Transverse colon (tissue), 4 donors: ENCODE results near the gene SLC37A1. TPM values are rescaled to one million over a fixed set of nuclear protein-coding genes. Genes with fewer than 3 reads are reported as not detected.

Experiments
- DNase-seq: peaks from one replicate; pipeline ENCODE4 v3.0.0-alpha.2; 2019
- H3K27ac ChIP-seq, 4 donors: fragments of 200-600 bp; sonication (generic); 2 replicates each; pipeline ENCODE4 v1.5.1; 2016 to 2018; ENCODE audit warnings: inconsistent platforms in 4 of 4
- H3K27me3 ChIP-seq: fragments of 200-600 bp; sonication (generic); 2 replicates; pipeline ENCODE4 v1.5.1; 2017; ENCODE audit warnings: inconsistent platforms
- H3K36me3 ChIP-seq, 4 donors: fragments of 200-600 bp; sonication (generic); 2 replicates each; pipeline ENCODE4 v1.5.1; 2017 to 2019; ENCODE audit warnings: inconsistent platforms in 4 of 4
- H3K4me1 ChIP-seq, 4 donors: fragments of 200-600 bp; sonication (generic); 2 replicates each; pipeline ENCODE4 v1.5.1; 2017 to 2020; ENCODE audit warnings: inconsistent platforms in 4 of 4
- H3K4me3 ChIP-seq, 4 donors: fragments of 200-600 bp; sonication (generic); 1 replicate in 1 of 4; 2 replicates in 3 of 4; pipeline versions ENCODE4 v1.5.1 to v1.6.1; 2017 to 2019; ENCODE audit warnings: inconsistent platforms in 4 of 4
- H3K9me3 ChIP-seq, 2 donors: fragments of 200-600 bp; sonication (generic); 2 replicates each; pipeline ENCODE4 v1.5.1; 2017 to 2019; ENCODE audit warnings: inconsistent platforms in 2 of 2
- EP300 ChIP-seq: sonication (generic); formaldehyde crosslinking; IDR thresholded peaks from one replicate; pipeline ENCODE4 v1.6.1; 2017; ENCODE audit warnings: antibody characterized with exemption, low read depth
- POLR2A ChIP-seq: fragments of 450-650 bp; IDR thresholded peaks from one replicate; pipeline ENCODE4 v1.6.1; 2016; ENCODE audit warnings: antibody characterized with exemption, mild to moderate bottlenecking, moderate library complexity
- POLR2AphosphoS5 ChIP-seq, 3 donors: sonication (generic); formaldehyde crosslinking; IDR thresholded peaks; one replicate each; pipeline ENCODE4 v1.6.1; 2016; ENCODE audit warnings: antibody characterized with exemption in 3 of 3
- WGBS, 2 donors: methylation state at CpG; one replicate each; pipeline ENCODE4 v1.1.5; 2018; ENCODE audit warnings: low coverage in 1 of 2; 5-methylcytosine and 5-hydroxymethylcytosine counted together
- in situ Hi-C, 4 donors: fragments of 200-750 bp; cut with MboI; loops; one replicate each; pipeline versions ENCODE4 v1.15.0 to v1.15.1; 2017; ENCODE audit warnings: low sequenced_read_pairs in 3 of 4, low pct_ligation_motif_present in 1 of 4, low pct_unique_long_range_greater_than_20kb in 1 of 4
- intact Hi-C: fragments of 100-400 bp; cut with DNase I; formaldehyde crosslinking; loops from one replicate; pipeline ENCODE4 v1.15.1; 2023; ENCODE audit warnings: low total_unique reads
- total RNA-seq, 4 donors: library from RNA; depleted of rRNA; stranded (reverse); fragments of >200 nt; gene quantifications; one replicate each; pipeline ENCODE4 v1.1.0, GENCODE V29; 2016
- TF ChIP-seq, protein P1 (sequence below), 5 experiments: fragments of 200-600 bp in 3 of 5; fragments of 450-650 bp in 2 of 5; sonication (generic) in 3 of 5; IDR thresholded peaks; 1 replicate in 2 of 5; 2 replicates in 3 of 5; pipeline ENCODE4 v1.5.1; 2016 to 2017; ENCODE audit warnings: antibody characterized with exemption in 5 of 5, inconsistent platforms in 3 of 5, mild to moderate bottlenecking in 2 of 5, moderate library complexity in 1 of 5

Gene SLC37A1
- total RNA-seq, 4 donors from 2014 or later = 80.8 to 139 (median 117) TPM

DNA sequence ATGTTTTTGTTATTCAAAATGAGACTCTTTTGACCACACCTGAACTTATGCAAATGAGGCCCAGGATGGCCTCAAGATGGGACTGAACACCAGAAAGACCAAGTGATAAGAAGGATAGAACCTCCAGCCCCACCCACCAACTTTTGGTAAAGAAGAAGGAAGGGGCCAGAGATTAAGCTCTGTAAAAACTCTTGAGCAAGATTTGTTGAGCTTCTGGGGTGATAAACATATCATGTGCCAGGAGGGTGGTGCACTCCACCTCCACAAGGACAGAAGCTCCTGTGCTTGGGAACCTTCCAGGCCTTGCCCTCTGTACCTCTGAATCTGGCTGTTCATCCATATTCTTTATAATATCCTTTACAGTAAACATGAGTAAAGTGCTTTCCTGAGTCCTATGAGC, 22.9 kb upstream of the SLC37A1 start:
- Histone ChIP-seq H3K4me1 (peaks cover 5 to 35% (median 11%) of the 10 kb centered on the region in 4 donors), H3K9me3 (no peaks in the 10 kb centered on the region), H3K27me3 (no peaks in the 10 kb centered on the region), H3K4me3 (no peak overlapping the region), H3K36me3 (no peaks in the 10 kb centered on the region), H3K27ac (peak overlapping the region; percentile 35 to 61 (median 50))
- TF ChIP-seq POLR2A (no peak), POLR2AphosphoS5 (IDR thresholded peaks at IDR 0.05) (peak in 1 of 3 donors; percentile 40)
- intact Hi-C loops (no loop called here), in situ Hi-C loops (no loop called here)
- peak; percentile 63 for DNase-seq

DNA sequence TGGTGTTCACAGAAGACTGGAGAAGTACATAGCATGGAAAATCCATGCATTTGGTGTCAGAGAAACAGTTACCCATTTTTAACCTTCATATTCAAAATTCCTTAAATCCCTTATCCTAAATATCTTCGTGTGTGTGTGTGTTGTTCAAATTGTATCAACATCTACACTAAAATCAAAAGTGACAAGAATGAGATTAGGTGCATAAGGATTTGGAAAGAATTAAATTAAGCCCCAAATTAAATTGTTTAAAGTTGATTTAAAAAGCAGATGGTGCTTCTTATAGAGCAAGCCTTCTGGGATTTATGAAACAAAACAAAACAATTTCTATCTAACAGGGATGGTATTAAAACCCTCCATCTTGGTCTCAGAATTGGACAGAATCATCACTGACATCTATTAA, 22.3 kb upstream of the SLC37A1 start:
- intact Hi-C loops = no loop called here
- no peaks in the 10 kb centered on the region for H3K27me3 ChIP-seq
- no peak overlapping the region for H3K4me3 ChIP-seq
- in situ Hi-C loops = no loop called here
- H3K27ac ChIP-seq = peak overlapping the region; percentile 14 to 61 (median 43)
- WGBS, 2 donors = 45 to 65% methylated on average over 1 of the region's 1 CpG
- H3K9me3 ChIP-seq = no peaks in the 10 kb centered on the region
- no peaks in the 10 kb centered on the region for H3K36me3 ChIP-seq
- DNase-seq = no peak
- peaks cover 7 to 36% (median 13%) of the 10 kb centered on the region in 4 donors for H3K4me1 ChIP-seq
- TF ChIP-seq POLR2A (no peak), POLR2AphosphoS5 (IDR thresholded peaks at IDR 0.05) (no peak), EP300 (no peak)
- TF ChIP-seq, protein P1, sequence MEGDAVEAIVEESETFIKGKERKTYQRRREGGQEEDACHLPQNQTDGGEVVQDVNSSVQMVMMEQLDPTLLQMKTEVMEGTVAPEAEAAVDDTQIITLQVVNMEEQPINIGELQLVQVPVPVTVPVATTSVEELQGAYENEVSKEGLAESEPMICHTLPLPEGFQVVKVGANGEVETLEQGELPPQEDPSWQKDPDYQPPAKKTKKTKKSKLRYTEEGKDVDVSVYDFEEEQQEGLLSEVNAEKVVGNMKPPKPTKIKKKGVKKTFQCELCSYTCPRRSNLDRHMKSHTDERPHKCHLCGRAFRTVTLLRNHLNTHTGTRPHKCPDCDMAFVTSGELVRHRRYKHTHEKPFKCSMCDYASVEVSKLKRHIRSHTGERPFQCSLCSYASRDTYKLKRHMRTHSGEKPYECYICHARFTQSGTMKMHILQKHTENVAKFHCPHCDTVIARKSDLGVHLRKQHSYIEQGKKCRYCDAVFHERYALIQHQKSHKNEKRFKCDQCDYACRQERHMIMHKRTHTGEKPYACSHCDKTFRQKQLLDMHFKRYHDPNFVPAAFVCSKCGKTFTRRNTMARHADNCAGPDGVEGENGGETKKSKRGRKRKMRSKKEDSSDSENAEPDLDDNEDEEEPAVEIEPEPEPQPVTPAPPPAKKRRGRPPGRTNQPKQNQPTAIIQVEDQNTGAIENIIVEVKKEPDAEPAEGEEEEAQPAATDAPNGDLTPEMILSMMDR (IDR thresholded peaks at IDR 0.05) = no peak

DNA sequence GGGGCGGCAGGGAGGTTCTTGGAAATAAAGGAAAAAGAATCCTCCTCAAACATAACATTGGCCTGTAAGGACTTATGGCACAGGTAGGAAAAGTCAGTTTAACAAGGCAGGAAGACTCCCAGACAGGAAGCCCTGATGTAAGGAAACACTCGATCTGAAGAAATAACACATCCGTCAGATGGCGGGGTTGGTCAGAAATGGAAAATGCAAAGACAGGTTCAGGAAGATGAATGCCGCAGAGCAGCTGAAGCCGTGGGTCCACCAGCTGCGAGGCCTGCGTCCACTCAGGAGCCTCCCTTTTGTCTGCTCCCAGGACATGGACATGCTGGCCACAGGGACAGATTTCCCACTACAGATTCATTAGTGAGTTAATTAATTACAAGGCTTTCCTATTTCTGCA, 21.5 kb upstream of the SLC37A1 start:
- H3K4me3 ChIP-seq = no peak overlapping the region
- intact Hi-C loops = no loop called here
- no peak for DNase-seq
- in situ Hi-C loops = no loop called here
- peaks cover 7 to 43% (median 18%) of the 10 kb centered on the region in 4 donors for H3K4me1 ChIP-seq
- peak overlapping the region in 1 of 4 donors; percentile 86 for H3K27ac ChIP-seq
- no peak for TF ChIP-seq POLR2A
- TF ChIP-seq POLR2AphosphoS5 (IDR thresholded peaks at IDR 0.05) = no peak
- TF ChIP-seq EP300 = no peak
- TF ChIP-seq, protein P1 (IDR thresholded peaks at IDR 0.05) = no peak
- no peaks in the 10 kb centered on the region for H3K36me3 ChIP-seq
- no peaks in the 10 kb centered on the region for H3K27me3 ChIP-seq
- H3K9me3 ChIP-seq = no peaks in the 10 kb centered on the region
- 77 to 84% methylated on average over 2 to 8 of the region's 8 CpGs for WGBS, 2 donors

DNA sequence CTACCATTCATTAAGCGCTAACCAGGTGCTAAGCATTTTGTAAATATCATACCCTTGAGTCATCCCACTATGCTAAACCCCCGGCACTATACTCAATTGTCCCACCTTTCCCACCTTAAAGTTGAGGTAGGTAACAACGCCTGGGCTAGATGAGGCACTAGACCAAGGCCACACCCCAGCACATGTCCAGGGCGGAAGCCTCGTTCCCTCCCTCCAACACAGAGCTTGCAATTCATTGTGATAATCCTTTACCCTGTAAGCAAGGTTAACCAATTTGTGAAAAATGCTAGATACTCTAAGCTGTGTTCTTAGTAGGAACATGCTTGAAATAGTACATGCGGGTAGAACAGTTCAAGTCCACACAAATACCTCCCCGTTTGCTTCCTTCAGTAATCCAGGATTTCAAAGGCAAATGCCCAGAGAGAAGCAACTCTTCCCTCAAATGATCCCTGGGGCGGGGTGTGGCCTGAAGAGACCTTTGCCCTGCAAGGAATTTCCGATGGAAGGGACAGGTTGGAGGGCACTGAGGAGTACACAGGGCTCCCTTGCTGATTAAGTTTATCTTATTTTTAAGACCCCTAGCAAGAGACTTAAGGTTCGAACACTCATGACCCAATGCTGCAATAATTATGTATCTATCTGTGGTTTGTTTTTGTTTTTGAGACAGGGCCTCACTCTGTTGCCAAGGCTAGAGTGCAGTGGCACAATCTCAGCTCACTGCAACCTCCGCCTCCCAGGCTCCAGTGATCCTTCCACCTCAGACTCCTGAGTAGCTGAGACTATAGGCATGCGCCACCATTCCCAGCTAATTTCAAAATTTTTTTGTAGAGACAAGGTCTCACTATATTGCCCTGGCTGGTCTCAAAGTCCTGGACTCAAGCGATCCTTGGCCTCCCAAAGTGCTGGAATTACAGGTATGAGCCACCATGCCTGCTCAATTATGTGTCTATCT, 20.3 kb upstream of the SLC37A1 start:
- intact Hi-C loops (no loop called here), in situ Hi-C loops (no loop called here)
- TF ChIP-seq POLR2AphosphoS5 (IDR thresholded peaks at IDR 0.05) (peak in 1 of 3 donors; percentile 59), POLR2A (no peak)
- no peaks in the 10 kb centered on the region for H3K9me3 ChIP-seq
- H3K4me1 ChIP-seq = peaks cover 7 to 46% (median 18%) of the 10 kb centered on the region in 4 donors
- no peak overlapping the region for H3K4me3 ChIP-seq
- 58 to 70% methylated on average over 12 to 13 of the region's 13 CpGs for WGBS, 2 donors
- no peaks in the 10 kb centered on the region for H3K36me3 ChIP-seq
- no peaks in the 10 kb centered on the region for H3K27me3 ChIP-seq
- H3K27ac ChIP-seq = peak overlapping the region; percentile 50 to 90 (median 68)
- DNase-seq = peak; percentile 80

DNA sequence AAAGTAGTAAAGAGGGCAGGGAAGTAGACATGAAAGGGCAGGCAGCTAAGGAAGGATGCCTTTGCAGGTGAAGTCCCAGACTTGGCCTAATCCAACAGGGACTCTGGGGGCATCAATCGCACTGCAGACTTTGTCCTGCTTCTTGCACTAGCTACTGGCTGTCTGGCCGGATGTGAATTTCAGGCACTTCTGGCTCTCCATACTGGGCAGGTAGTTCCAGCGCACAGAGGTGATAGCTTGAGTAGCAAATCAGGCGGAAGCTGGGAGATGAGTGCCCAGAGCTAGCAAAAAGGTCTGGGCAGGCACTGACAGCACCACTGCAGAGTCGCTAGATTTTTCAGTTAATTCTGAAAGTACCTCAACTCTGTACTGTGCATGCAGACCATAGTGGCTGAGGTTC, 18.6 kb upstream of the SLC37A1 start:
- peak overlapping the region; percentile 83 to 90 (median 86) for H3K27ac ChIP-seq
- in situ Hi-C loops (no loop called here), intact Hi-C loops (no loop called here)
- peak overlapping the region in 1 of 4 donors; percentile 80 for H3K4me3 ChIP-seq
- no peaks in the 10 kb centered on the region for H3K9me3 ChIP-seq
- H3K27me3 ChIP-seq = no peaks in the 10 kb centered on the region
- peaks cover 7 to 46% (median 18%) of the 10 kb centered on the region in 4 donors for H3K4me1 ChIP-seq
- WGBS, 2 donors = 94 to 100% methylated on average over 2 to 5 of the region's 5 CpGs
- no peak for DNase-seq
- no peak for TF ChIP-seq POLR2A
- TF ChIP-seq EP300 = no peak
- TF ChIP-seq, protein P1 (IDR thresholded peaks at IDR 0.05) = no peak
- TF ChIP-seq POLR2AphosphoS5 (IDR thresholded peaks at IDR 0.05) = no peak
- no peaks in the 10 kb centered on the region for H3K36me3 ChIP-seq
